IgD-negative memory B cell (primary cell): ENCODE measurements around the gene BID. TPM values are rescaled to one million over a fixed set of nuclear protein-coding genes. Genes with fewer than 3 reads are reported as not detected.
"Not testable (repeated sequence)": the region's sequence is repeated elsewhere in the genome, so short reads cannot be mapped to it uniquely, and the experiment has no call there.

Experiments used
- H3K27ac Mint-ChIP-seq, 3 donors: one replicate each; pipeline ENCODE4 v1.8.0; 2020 to 2022; ENCODE audit warnings: mild to moderate bottlenecking in 3 of 3, mixed read lengths in 3 of 3, moderate library complexity in 1 of 3
- H3K27me3 Mint-ChIP-seq: one replicate; pipeline ENCODE4 v1.8.0; 2021; ENCODE audit warnings: mixed read lengths
- H3K36me3 Mint-ChIP-seq: one replicate; pipeline ENCODE4 v1.8.0; 2020; ENCODE audit warnings: mild to moderate bottlenecking, mixed read lengths
- H3K4me1 Mint-ChIP-seq, 3 donors: one replicate each; pipeline ENCODE4 v1.8.0; 2020 to 2022; ENCODE audit warnings: mixed read lengths in 3 of 3, mild to moderate bottlenecking in 1 of 3
- H3K4me3 Mint-ChIP-seq, 4 donors: one replicate each; pipeline ENCODE4 v1.8.0; 2020 to 2022; ENCODE audit warnings: mild to moderate bottlenecking in 4 of 4, mixed read lengths in 4 of 4, moderate library complexity in 3 of 4
- H3K9me3 Mint-ChIP-seq, 3 donors: one replicate each; pipeline ENCODE4 v1.8.0; 2020 to 2021; ENCODE audit warnings: mixed read lengths in 3 of 3, mild to moderate bottlenecking in 1 of 3
- polyA plus RNA-seq: library from polyadenylated mRNA; unstranded; fragments of 300-500 nt; fragmentation: Illumina TruSeq; gene quantifications from one replicate; pipeline ENCODE4 v1.2.3, GENCODE V29; 2021

BID gene
- polyA plus RNA-seq, 1 donor from 2014 or later = 40.9 TPM

- Mint-ChIP-seq H3K27me3 (peaks cover under 1% of the 10 kb centered on the region), H3K4me1 (peaks cover 34 to 41% (median 37%) of the 10 kb centered on the region in 3 donors), H3K27ac (peak overlapping the region; percentile 88 to 98 (median 90)), H3K9me3 (no peaks in the 10 kb centered on the region), H3K36me3 (no peaks in the 10 kb centered on the region), H3K4me3 (peak overlapping the region; percentile 87 to 97 (median 92))
Measured at GRCh38 chr22:17772958-17773605, 1.2 kb downstream of the BID start.

- Mint-ChIP-seq H3K36me3 (no peaks in the 10 kb centered on the region), H3K4me1 (peaks cover 35 to 48% (median 38%) of the 10 kb centered on the region in 3 donors), H3K27me3 (peaks cover 2% of the 10 kb centered on the region), H3K9me3 (no peaks in the 10 kb centered on the region), H3K27ac (peak overlapping the region; percentile 71 to 98 (median 90)), H3K4me3 (peak overlapping the region; percentile 87 to 97 (median 92))
Measured at GRCh38 chr22:17772249-17772957, 1.9 kb downstream of the BID start.

- Mint-ChIP-seq H3K9me3 (no peaks in the 10 kb centered on the region), H3K27ac (peak overlapping the region; percentile 53 to 90 (median 71)), H3K4me3 (peak overlapping the region in 3 of 4 donors; percentile 33 to 82 (median 72)), H3K36me3 (no peaks in the 10 kb centered on the region), H3K27me3 (peaks cover 2% of the 10 kb centered on the region), H3K4me1 (peaks cover 27 to 40% (median 29%) of the 10 kb centered on the region in 3 donors)
Measured at GRCh38 chr22:17770180-17771077, 3.8 kb downstream of the BID start.

GRCh38 chr22:17769716-17770082 is 4.6 kb downstream of the BID start:
- peaks cover 27 to 38% (median 29%) of the 10 kb centered on the region in 3 donors for H3K4me1 Mint-ChIP-seq
- peaks cover 2% of the 10 kb centered on the region for H3K27me3 Mint-ChIP-seq
- H3K9me3 Mint-ChIP-seq = no peaks in the 10 kb centered on the region
- peak overlapping the region in 1 of 3 donors; percentile 90 for H3K27ac Mint-ChIP-seq
- H3K4me3 Mint-ChIP-seq = no peak overlapping the region
- H3K36me3 Mint-ChIP-seq = no peaks in the 10 kb centered on the region

GRCh38 chr22:17769013-17769715 is 5.1 kb downstream of the BID start:
- Mint-ChIP-seq H3K4me1 (peaks cover 29 to 41% (median 31%) of the 10 kb centered on the region in 3 donors), H3K9me3 (no peaks in the 10 kb centered on the region), H3K27ac (no peak overlapping the region), H3K4me3 (peak overlapping the region in 1 of 4 donors; percentile 12), H3K36me3 (no peaks in the 10 kb centered on the region), H3K27me3 (peaks cover 2% of the 10 kb centered on the region)

- peak overlapping the region; percentile 36 to 66 (median 53) for H3K4me3 Mint-ChIP-seq
- peaks cover 2% of the 10 kb centered on the region for H3K27me3 Mint-ChIP-seq
- H3K9me3 Mint-ChIP-seq = no peaks in the 10 kb centered on the region
- H3K27ac Mint-ChIP-seq = peak overlapping the region; percentile 42 to 87 (median 57)
- H3K4me1 Mint-ChIP-seq = peaks cover 23 to 31% (median 25%) of the 10 kb centered on the region in 3 donors
- no peaks in the 10 kb centered on the region for H3K36me3 Mint-ChIP-seq
Measured at GRCh38 chr22:17767233-17768065, 6.8 kb downstream of the BID start.

- peak overlapping the region in 1 of 3 donors; percentile 33 for H3K27ac Mint-ChIP-seq
- not testable (repeated sequence) for H3K36me3 Mint-ChIP-seq, H3K27me3 Mint-ChIP-seq, H3K9me3 Mint-ChIP-seq
- H3K4me3 Mint-ChIP-seq = peak overlapping the region in 1 of 4 donors; percentile 38
- H3K4me1 Mint-ChIP-seq = peaks cover 17 to 28% (median 19%) of the 10 kb centered on the region in 3 donors
Measured at GRCh38 chr22:17764852-17765251, 9.4 kb downstream of the BID start.

GRCh38 chr22:17764036-17764435 is 10.2 kb downstream of the BID start:
- Mint-ChIP-seq H3K9me3 (no peaks in the 10 kb centered on the region), H3K36me3 (no peaks in the 10 kb centered on the region), H3K27me3 (peaks cover 2% of the 10 kb centered on the region), H3K4me3 (no peak overlapping the region), H3K4me1 (peaks cover 17 to 27% (median 19%) of the 10 kb centered on the region in 3 donors), H3K27ac (peak overlapping the region in 1 of 3 donors; percentile 83)

GRCh38 chr22:17763442-17763841 is 10.8 kb downstream of the BID start:
- not testable (repeated sequence) for H3K4me3 Mint-ChIP-seq, H3K27me3 Mint-ChIP-seq, H3K9me3 Mint-ChIP-seq, H3K36me3 Mint-ChIP-seq
- H3K27ac Mint-ChIP-seq = peak overlapping the region in 1 of 3 donors; percentile 83
- H3K4me1 Mint-ChIP-seq = peaks cover 17 to 29% (median 19%) of the 10 kb centered on the region in 3 donors

GRCh38 chr22:17761138-17761488 is 13.2 kb downstream of the BID start:
- Mint-ChIP-seq H3K4me1 (peaks cover 9 to 20% (median 12%) of the 10 kb centered on the region in 3 donors), H3K4me3 (no peak overlapping the region), H3K9me3 (no peaks in the 10 kb centered on the region), H3K27me3 (no peaks in the 10 kb centered on the region), H3K36me3 (peaks cover 2% of the 10 kb centered on the region), H3K27ac (peak overlapping the region in 1 of 3 donors; percentile 51)

- H3K27me3 Mint-ChIP-seq = no peaks in the 10 kb centered on the region
- no peaks in the 10 kb centered on the region for H3K9me3 Mint-ChIP-seq
- H3K27ac Mint-ChIP-seq = no peak overlapping the region
- no peak overlapping the region for H3K4me3 Mint-ChIP-seq
- peaks cover 4% of the 10 kb centered on the region for H3K36me3 Mint-ChIP-seq
- H3K4me1 Mint-ChIP-seq = peaks cover 0 to 5% (median 2%) of the 10 kb centered on the region in 3 donors
Measured at GRCh38 chr22:17754233-17754925, 19.9 kb downstream of the BID start.

GRCh38 chr22:17753401-17753989 is 20.8 kb downstream of the BID start:
- H3K9me3 Mint-ChIP-seq = no peaks in the 10 kb centered on the region
- H3K27me3 Mint-ChIP-seq = no peaks in the 10 kb centered on the region
- H3K27ac Mint-ChIP-seq = no peak overlapping the region
- no peak overlapping the region for H3K4me3 Mint-ChIP-seq
- H3K4me1 Mint-ChIP-seq = peaks cover 0 to 4% (median 2%) of the 10 kb centered on the region in 3 donors
- peaks cover 2% of the 10 kb centered on the region for H3K36me3 Mint-ChIP-seq

- no peak overlapping the region for H3K27ac Mint-ChIP-seq
- peaks cover 0 to 2% (median 2%) of the 10 kb centered on the region in 3 donors for H3K4me1 Mint-ChIP-seq
- H3K9me3 Mint-ChIP-seq = no peaks in the 10 kb centered on the region
- no peak overlapping the region for H3K4me3 Mint-ChIP-seq
- H3K27me3 Mint-ChIP-seq = no peaks in the 10 kb centered on the region
- H3K36me3 Mint-ChIP-seq = peaks cover 2% of the 10 kb centered on the region
Measured at GRCh38 chr22:17751596-17751995, 22.7 kb downstream of the BID start.
